Brain pericyte (primary cell): ENCODE results near the gene CAMTA1.
"Not testable (repeated sequence)": the region's sequence is repeated elsewhere in the genome, so short reads cannot be mapped to it uniquely, and the experiment has no call there.

Experiments
- DNase-seq: peaks from one replicate; pipeline ENCODE4 v3.0.0-alpha.2; 2012; ENCODE audit warnings: low read depth, low spot score

Gene CAMTA1

DNA sequence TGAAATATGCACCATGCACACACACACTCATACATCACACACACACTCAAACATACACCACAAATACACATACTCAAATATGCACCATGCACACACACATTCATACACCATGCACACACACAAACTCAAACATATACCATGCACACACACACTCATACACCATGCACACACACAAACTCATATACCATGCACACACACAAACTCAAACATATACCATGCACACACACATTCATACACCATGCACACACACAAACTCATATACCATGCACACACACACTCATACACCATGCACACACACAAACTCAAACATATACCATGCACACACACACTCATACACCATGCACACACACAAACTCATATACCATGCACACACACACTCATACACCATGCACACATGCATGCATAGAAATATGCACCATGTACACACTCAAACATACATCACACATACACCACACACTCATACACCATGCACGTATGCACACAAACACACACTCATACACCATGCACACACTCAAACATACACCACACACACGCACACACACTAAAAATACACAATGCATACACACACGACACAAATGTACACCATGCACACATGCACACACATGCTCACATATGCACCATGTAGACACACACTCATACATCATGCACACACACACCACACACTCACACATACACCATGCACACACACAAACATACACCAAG, 362.5 kb downstream of the CAMTA1 start:
- DNase-seq = not testable (repeated sequence)

DNA sequence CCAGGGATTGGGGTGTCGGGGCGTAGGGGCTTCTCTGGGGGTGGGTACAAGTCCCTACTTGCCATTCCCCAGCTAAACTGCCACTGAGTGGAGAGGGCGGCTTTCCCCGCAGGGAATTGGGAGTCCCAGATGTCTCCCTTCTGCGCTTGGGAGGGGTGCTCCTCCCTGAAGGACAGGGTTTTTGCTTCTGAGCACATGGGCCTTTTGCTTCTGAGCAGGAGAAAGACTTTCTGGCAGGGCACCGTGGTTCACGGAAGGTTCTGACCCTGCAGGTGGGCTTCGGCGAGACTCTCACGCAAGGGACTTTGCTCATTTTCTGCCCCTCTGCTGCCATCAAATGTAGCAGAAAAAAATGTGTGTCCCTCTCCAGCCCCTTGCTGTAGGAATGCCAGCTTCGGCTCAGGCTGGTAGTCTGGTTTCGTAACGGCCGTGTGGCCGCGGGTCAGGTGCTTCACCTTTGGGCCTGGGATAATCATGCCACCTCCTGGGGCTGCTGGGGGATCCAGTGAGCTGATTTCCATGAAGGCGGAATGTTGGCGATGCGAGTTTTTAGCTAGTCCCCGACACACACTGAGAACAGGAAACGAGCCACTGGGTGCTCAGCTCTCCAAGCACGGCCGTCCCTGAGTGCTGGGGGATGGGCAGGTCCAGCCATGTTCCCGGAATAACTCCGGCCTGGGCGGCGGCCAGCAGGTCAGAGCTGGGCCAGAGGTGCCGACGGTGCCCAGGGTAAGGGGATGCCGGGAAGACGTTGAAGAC, 364.0 kb downstream of the CAMTA1 start:
- DNase-seq = no peak

DNA sequence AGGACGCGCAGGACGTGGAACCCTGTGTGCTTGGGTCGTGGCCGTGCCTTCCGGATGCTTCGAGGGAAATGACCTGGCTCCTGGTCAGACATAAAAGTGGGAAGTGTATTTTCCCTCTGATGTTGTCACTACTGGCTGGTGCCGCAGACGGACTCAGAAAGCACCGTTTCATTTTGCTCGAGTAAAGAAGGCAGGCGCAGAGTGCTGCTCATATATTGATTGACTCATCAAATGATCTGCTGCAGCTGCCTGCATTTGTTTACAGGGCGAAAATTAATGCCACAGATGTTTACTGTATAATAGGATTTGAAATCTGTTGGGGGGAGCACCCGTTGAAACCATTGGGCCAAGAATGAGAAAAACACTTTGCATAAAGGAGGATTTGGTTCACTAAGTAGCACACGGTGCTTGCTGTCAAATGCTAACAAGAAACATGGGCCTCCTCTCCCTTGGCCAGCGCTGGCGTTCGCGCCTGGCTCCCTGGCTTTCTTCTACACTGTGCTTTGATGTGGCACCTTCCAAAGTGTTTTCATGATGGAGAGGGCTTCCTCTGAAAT, 365.5 kb downstream of the CAMTA1 start:
- no peak for DNase-seq

GRCh38 chr1:7151978-7152377, 366.7 kb downstream of the CAMTA1 start:
- no peak for DNase-seq

DNA sequence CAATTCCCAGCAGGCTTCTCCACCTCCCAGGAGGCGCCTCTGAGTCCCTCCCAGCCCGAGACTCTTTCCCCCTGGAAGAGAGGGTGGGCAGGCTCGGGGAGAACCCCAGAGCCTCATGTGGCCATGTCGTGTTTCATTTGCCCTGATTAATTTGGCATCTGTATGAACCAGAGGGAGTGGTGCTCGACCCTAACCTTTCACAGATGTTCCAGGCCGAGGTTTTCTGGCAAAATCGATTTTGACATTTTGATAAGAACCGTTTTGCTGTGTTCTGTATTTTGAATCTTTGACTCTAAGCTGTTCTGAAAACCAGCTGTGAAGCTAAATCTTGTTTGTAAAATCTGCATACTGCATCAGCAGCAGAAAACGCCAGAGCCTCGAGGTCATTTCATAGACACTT, 367.4 kb downstream of the CAMTA1 start:
- DNase-seq = no peak

- no peak for DNase-seq
These were observed 368.2 kb downstream of the CAMTA1 start for GRCh38 chr1:7153464-7153863.

GRCh38 chr1:7159116-7159781, 374.0 kb downstream of the CAMTA1 start:
- DNase-seq = no peak

GRCh38 chr1:7168554-7168953, 383.3 kb downstream of the CAMTA1 start:
- DNase-seq = not testable (repeated sequence)

GRCh38 chr1:7171168-7171567, 385.9 kb downstream of the CAMTA1 start:
- no peak for DNase-seq

GRCh38 chr1:7171574-7171973, 386.3 kb downstream of the CAMTA1 start:
- DNase-seq = no peak

DNA sequence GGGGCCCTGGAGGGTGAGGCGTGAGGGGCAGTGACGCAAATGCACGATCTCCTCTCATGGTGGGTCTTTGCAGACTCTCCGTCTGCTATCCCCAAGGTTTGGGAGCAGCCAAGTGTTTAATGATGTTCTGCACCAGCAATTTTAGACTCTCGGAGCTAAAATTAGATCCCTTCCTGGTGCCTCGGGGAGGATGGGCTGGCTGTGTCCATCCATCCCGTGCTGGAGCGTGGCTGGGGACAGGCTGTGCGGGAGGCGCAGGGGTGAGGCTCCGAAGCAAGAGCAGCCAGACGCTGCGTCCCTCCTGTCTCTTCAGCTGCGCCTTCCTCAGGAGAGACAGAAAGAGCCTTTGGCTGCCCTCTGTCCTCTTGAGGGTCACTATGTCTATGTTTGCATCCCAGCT, 387.6 kb downstream of the CAMTA1 start:
- DNase-seq = no peak

DNA sequence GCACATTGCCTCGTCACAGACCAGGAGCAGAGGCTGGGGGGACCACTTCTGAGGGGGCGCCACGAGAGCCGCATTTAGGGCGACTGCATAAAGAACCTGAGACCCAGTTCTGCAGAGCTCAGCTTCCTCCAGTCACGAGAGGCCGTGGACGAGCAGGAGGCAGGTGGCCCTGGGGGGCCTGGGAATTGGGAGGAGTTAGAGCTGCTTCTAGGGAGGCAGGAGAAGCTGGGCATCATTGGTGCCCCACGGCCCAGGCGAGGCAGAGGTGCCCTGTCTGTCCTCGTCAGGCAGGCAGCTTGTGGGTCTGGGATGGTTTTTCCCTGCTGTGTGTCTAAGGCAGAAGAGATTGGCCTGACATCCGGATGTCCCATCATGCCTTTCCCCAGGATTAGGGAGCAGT, 389.3 kb downstream of the CAMTA1 start:
- no peak for DNase-seq

DNA sequence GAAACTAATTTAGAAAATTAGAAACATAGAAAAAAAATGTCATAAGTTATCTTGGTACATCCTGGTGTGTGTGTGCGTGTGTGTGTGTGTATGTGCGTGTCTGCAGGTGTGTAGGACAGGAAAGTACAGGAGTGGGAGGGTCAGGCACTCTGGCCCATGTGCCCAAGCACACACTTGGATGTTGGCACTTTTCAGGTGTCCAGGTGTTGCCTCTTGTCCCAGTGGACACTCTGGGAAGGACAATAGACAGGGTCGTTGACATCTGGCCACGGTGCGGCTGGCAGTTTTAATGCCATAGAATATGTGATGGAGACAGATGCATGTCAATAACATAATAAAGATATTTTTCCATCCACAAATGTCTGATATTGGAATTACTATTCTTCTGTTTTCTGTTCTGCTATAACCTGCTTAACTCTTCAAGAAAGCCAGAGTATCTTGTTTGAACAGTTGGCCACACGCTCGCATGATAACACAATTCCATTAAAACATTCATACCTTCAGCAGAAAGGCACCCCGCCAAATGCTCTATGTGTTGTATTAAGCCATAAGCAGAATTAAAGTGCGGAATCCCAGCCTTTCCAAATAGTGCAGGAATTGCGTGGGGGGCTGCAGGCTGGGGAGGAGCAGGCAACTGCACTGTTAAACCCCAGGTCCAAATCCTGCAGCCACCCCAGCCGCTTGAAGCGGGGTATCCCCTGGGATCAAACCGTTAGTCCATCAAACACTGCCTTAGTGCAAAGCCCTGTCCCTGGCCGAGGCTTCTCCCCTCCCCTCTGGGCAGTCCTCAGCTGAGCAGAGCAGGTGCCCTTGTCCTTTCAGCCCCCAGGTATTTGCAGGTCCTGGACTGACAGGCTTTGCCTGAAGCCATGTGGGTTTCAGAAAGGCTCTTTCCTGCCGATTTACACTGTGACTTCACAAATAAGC, 390.0 kb downstream of the CAMTA1 start:
- DNase-seq = no peak

- no peak for DNase-seq
These were observed 391.8 kb downstream of the CAMTA1 start for GRCh38 chr1:7177021-7177420.

GRCh38 chr1:7177438-7178146, 392.3 kb downstream of the CAMTA1 start:
- DNase-seq = no peak

- DNase-seq = no peak
These were observed 393.1 kb downstream of the CAMTA1 start for GRCh38 chr1:7178336-7178735.

- no peak for DNase-seq
These were observed 393.5 kb downstream of the CAMTA1 start for GRCh38 chr1:7178741-7179140.

DNA sequence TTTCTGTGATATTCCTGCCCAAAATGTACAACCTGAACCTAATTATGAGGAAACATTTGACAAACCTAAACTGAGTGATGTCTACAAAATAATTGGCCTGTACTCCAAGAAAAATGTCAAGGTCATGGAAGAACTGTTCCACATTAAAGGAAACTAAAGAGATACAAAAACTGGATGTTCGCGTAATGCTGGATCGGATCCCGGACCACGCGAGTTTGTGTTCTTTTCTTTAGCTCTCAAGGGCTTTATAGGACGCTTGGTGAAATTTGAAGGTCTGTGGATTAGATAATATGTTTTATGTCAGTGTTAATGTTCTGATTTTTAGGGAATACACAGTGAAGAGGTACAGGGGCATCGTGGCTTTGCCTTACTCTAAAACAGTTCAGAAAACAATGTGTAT, 400.5 kb downstream of the CAMTA1 start:
- no peak for DNase-seq

- no peak for DNase-seq
These were observed 401.3 kb downstream of the CAMTA1 start for GRCh38 chr1:7186382-7187111.

DNA sequence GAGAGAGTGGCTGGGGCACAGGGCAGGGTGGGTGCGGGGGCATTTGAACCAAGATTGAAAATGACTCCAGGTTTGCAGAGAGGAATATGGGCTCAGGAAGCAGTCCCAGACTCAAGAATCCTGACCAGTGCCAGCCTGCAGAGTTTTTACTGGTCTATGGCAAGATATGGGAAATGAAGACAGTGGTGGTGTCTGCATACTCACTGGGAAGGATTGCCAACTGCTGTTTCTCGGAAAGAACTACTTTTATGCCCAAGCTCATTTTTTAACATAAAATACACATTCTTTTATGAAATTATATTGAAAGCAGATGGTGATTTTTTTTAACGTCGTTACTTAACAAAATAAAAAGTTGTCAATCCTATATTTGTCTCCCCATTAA, 401.8 kb downstream of the CAMTA1 start:
- no peak for DNase-seq
